IMR-90 (cell line): ENCODE data around the gene ADAMTS17. TPM values are rescaled to one million over a fixed set of nuclear protein-coding genes. Genes with fewer than 3 reads are reported as not detected.

ENCODE experiments used
- ATAC-seq: fragments of 200-7000 bp; cut with Tn5 transposase; 2 replicates; pipeline ENCODE4 v1.9.1; 2020; ENCODE audit warnings: low read depth, mild to moderate bottlenecking, moderate library complexity
- BruUV-seq: library from RNA; stranded (reverse); fragments of 400-500 nt; replicated peaks from 2 replicates; lab custom pipeline; 2021; lab: Mats Ljungman, UMichigan
- CTCF ChIA-PET: fragments of 300-600 bp; formaldehyde crosslinking; extraction: SDS; loops from one replicate; lab custom pipeline; 2021; ENCODE audit warnings: antibody characterized with exemption; lab: Yijun Ruan, JAX
- POLR2A ChIA-PET: fragments of 300-600 bp; sonication (Branson Sonifier 250); formaldehyde crosslinking; loops from one replicate; lab custom pipeline; 2022; ENCODE audit warnings: antibody characterized with exemption; ENCODE audit not compliant: unreplicated experiment; lab: Charles Lee
- DNase-seq: peaks from one replicate; pipeline ENCODE4 v3.0.0; 2013
- H2AFZ ChIP-seq: replicated peaks from 2 replicates; pipeline ENCODE3; 2013; ENCODE audit warnings: low read length, mild to moderate bottlenecking; ENCODE audit not compliant: poor library complexity
- H2AK5ac ChIP-seq: 2 replicates; pipeline ENCODE4 v1.6.1; 2013; ENCODE audit warnings: low read depth, low read length, inconsistent platforms
- H2AK9ac ChIP-seq: replicated peaks from 2 replicates; pipeline ENCODE3; 2013; ENCODE audit warnings: mild to moderate bottlenecking, low read depth, low read length, moderate library complexity; ENCODE audit not compliant: poor library complexity
- H2BK120ac ChIP-seq: 2 replicates; pipeline ENCODE4 v1.6.1; 2013; ENCODE audit warnings: low read depth, low read length, inconsistent platforms
- H2BK15ac ChIP-seq: 3 replicates; pipeline ENCODE4 v1.6.1; 2013; ENCODE audit warnings: low read depth, low read length, inconsistent platforms
- H2BK20ac ChIP-seq: 2 replicates; pipeline ENCODE4 v1.6.1; 2013; ENCODE audit warnings: low read depth, mild to moderate bottlenecking, inconsistent platforms, low read length, moderate library complexity
- H2BK5ac ChIP-seq: 2 replicates; pipeline ENCODE4 v1.6.1; 2013; ENCODE audit warnings: mild to moderate bottlenecking, low read depth, low read length, inconsistent platforms; ENCODE audit not compliant: poor library complexity, severe bottlenecking
- H3K14ac ChIP-seq: replicated peaks from 2 replicates; pipeline ENCODE4 v1.6.1; 2013; ENCODE audit warnings: low read depth, low read length, inconsistent platforms
- H3K18ac ChIP-seq: 2 replicates; pipeline ENCODE4 v1.6.1; 2013; ENCODE audit warnings: low read depth, low read length, control low read depth
- H3K23ac ChIP-seq: 2 replicates; pipeline ENCODE4 v1.6.1; 2013; ENCODE audit warnings: low read depth, low read length, inconsistent platforms
- H3K27ac ChIP-seq: 2 replicates; pipeline ENCODE4 v1.5.1; 2013; ENCODE audit warnings: mild to moderate bottlenecking, control low read depth, low read length; ENCODE audit not compliant: insufficient read depth
- H3K27me3 ChIP-seq: 2 replicates; pipeline ENCODE4 v1.6.1; 2013; ENCODE audit warnings: low read length; ENCODE audit not compliant: control insufficient read depth, insufficient read depth
- H3K36me3 ChIP-seq: 2 replicates; pipeline ENCODE4 v1.6.1; 2013; ENCODE audit warnings: low read length, mixed read lengths; ENCODE audit not compliant: control insufficient read depth, insufficient read depth
- H3K4ac ChIP-seq: 2 replicates; pipeline ENCODE4 v1.6.1; 2013; ENCODE audit warnings: low read depth, low read length, inconsistent platforms
- H3K4me1 ChIP-seq: 2 replicates; pipeline ENCODE4 v1.6.1; 2013; ENCODE audit warnings: low read length, mixed read lengths; ENCODE audit not compliant: control insufficient read depth, insufficient read depth
- H3K4me2 ChIP-seq: 2 replicates; pipeline ENCODE4 v1.6.1; 2013; ENCODE audit warnings: low read depth, mild to moderate bottlenecking, control low read depth, low read length, moderate library complexity
- H3K4me3 ChIP-seq: 2 replicates; pipeline ENCODE4 v1.5.1; 2013; ENCODE audit warnings: low read depth, mild to moderate bottlenecking, control low read depth, low read length, moderate library complexity; ENCODE audit not compliant: insufficient read depth
- H3K56ac ChIP-seq: 2 replicates; pipeline ENCODE4 v1.6.1; 2013; ENCODE audit warnings: low read length, inconsistent platforms; ENCODE audit not compliant: insufficient read depth; ENCODE audit errors: extremely low read depth
- H3K79me1 ChIP-seq, 2 experiments: 2 replicates each; pipeline ENCODE4 v1.6.1; 2013; ENCODE audit warnings: low read length in 2 of 2, inconsistent platforms in 1 of 2, low read depth in 1 of 2
- H3K9ac ChIP-seq: 2 replicates; pipeline ENCODE4 v1.6.1; 2013; ENCODE audit warnings: low read depth, low read length, control low read depth
- H3K9me1 ChIP-seq: 2 replicates; pipeline ENCODE4 v1.6.1; 2013; ENCODE audit warnings: low read length, inconsistent platforms; ENCODE audit not compliant: insufficient read depth
- H3K9me3 ChIP-seq: 2 replicates; pipeline ENCODE4 v1.6.1; 2013; ENCODE audit warnings: low read length; ENCODE audit not compliant: control insufficient read depth, insufficient read depth
- H4K20me1 ChIP-seq: 2 replicates; pipeline ENCODE4 v1.6.1; 2013; ENCODE audit warnings: low read length, inconsistent platforms; ENCODE audit not compliant: insufficient read depth
- H4K5ac ChIP-seq: 2 replicates; pipeline ENCODE4 v1.6.1; 2013; ENCODE audit warnings: mild to moderate bottlenecking, low read depth, low read length, control low read depth
- H4K8ac ChIP-seq, 2 experiments: 2 replicates each; pipeline ENCODE4 v1.6.1; 2013; ENCODE audit warnings: low read depth in 2 of 2, low read length in 2 of 2, control low read depth in 1 of 2, inconsistent platforms in 1 of 2
- H4K91ac ChIP-seq: 2 replicates; pipeline ENCODE4 v1.6.1; 2013; ENCODE audit warnings: low read depth, low read length, inconsistent platforms; ENCODE audit not compliant: insufficient read depth
- BHLHE40 ChIP-seq: fragments of 150-350 bp; IDR thresholded peaks from 2 replicates; pipeline ENCODE4 v1.6.1; 2016; ENCODE audit warnings: mild to moderate bottlenecking, low read depth, low read length
- CEBPB ChIP-seq: IDR thresholded peaks from 2 replicates; pipeline ENCODE4 v1.6.1; 2012; ENCODE audit warnings: low read depth, low read length, improper control_type of control experiment
- CHD1 ChIP-seq: IDR thresholded peaks from 2 replicates; pipeline ENCODE4 v1.6.1; 2012; ENCODE audit warnings: low read depth, low read length, improper control_type of control experiment
- ELK1 ChIP-seq: fragments of 150-350 bp; IDR thresholded peaks from 2 replicates; pipeline ENCODE4 v1.6.1; 2016; ENCODE audit warnings: low read depth, mild to moderate bottlenecking, low read length, moderate library complexity, borderline replicate concordance
- FOS ChIP-seq: fragments of 150-350 bp; IDR thresholded peaks from 2 replicates; pipeline ENCODE4 v1.6.1; 2016; ENCODE audit warnings: low read depth, low read length
- MAFK ChIP-seq: IDR thresholded peaks from 2 replicates; pipeline ENCODE4 v1.6.1; 2012; ENCODE audit warnings: low read depth, low read length, improper control_type of control experiment
- MAZ ChIP-seq: IDR thresholded peaks from 2 replicates; pipeline ENCODE4 v1.6.1; 2012; ENCODE audit warnings: low read depth, mild to moderate bottlenecking, low read length, improper control_type of control experiment, moderate library complexity, borderline replicate concordance
- MXI1 ChIP-seq: IDR thresholded peaks from 2 replicates; pipeline ENCODE4 v1.6.1; 2012; ENCODE audit warnings: low read depth, mild to moderate bottlenecking, low read length, moderate library complexity, borderline replicate concordance
- NFE2L2 ChIP-seq: fragments of 150-350 bp; IDR thresholded peaks from 2 replicates; pipeline ENCODE4 v1.6.1; 2016; ENCODE audit warnings: low read depth, mild to moderate bottlenecking, low read length
- POLR2A ChIP-seq: IDR thresholded peaks from 2 replicates; pipeline ENCODE4 v1.6.1; 2012; ENCODE audit warnings: mild to moderate bottlenecking, low read depth, low read length
- RAD21 ChIP-seq: IDR thresholded peaks from 2 replicates; pipeline ENCODE4 v1.6.1; 2012; ENCODE audit warnings: low read length, improper control_type of control experiment
- RCOR1 ChIP-seq: IDR thresholded peaks from 2 replicates; pipeline ENCODE4 v1.6.1; 2012; ENCODE audit warnings: mild to moderate bottlenecking, low read length, improper control_type of control experiment; ENCODE audit not compliant: insufficient replicate concordance
- RFX5 ChIP-seq: IDR thresholded peaks from 2 replicates; pipeline ENCODE4 v1.8.0; 2012; ENCODE audit warnings: low read depth, mild to moderate bottlenecking, low read length, moderate library complexity
- SMC3 ChIP-seq: fragments of 150-350 bp; IDR thresholded peaks from 2 replicates; pipeline ENCODE4 v1.6.1; 2016; ENCODE audit warnings: low read depth, mild to moderate bottlenecking, antibody characterized with exemption, low read length, moderate library complexity
- USF2 ChIP-seq: fragments of 150-350 bp; IDR thresholded peaks from 2 replicates; pipeline ENCODE4 v1.6.1; 2017; ENCODE audit warnings: mild to moderate bottlenecking, antibody characterized with exemption, low read length, low read depth
- WGBS, 2 experiments: methylation state at CpG; one replicate each; pipeline versions ENCODE4 v1.1.5 to v1.1.7; 2013; ENCODE audit warnings: missing lambda C conversion rate in 2 of 2; ENCODE audit not compliant: insufficient read length in 1 of 2; ENCODE audit errors: extremely low coverage in 2 of 2; 5-methylcytosine and 5-hydroxymethylcytosine counted together
- dilution Hi-C: fragments of 300-500 bp; cut with HindIII; formaldehyde crosslinking; loops from one replicate; pipeline ENCODE4 v1.14.3; 2018; ENCODE audit warnings: low sequenced_read_pairs; ENCODE audit not compliant: unreplicated experiment
- in situ Hi-C: fragments of 300-500 bp; cut with MboI; formaldehyde crosslinking; loops from 3 replicates; pipeline ENCODE4 v1.14.3; 2019; ENCODE audit warnings: low sequenced_read_pairs, inconsistent platforms, mixed read lengths
- intact Hi-C: fragments of 100-400 bp; cut with micrococcal nuclease; formaldehyde crosslinking; loops from 2 replicates; pipeline ENCODE4 v1.10.0; 2022
- polyA plus RNA-seq, 3 experiments: library from polyadenylated mRNA; depleted of rRNA; stranded (reverse); fragments of >200 nt; gene quantifications; 2 replicates each; pipeline ENCODE4 v1.2.3, GENCODE V29; 2012; ENCODE audit warnings: low replicate concordance in 1 of 3
- total RNA-seq: library from RNA; depleted of rRNA; stranded (reverse); fragments of >200 nt; gene quantifications from 2 replicates; pipeline ENCODE4 v1.2.3, GENCODE V29; 2012
- TF ChIP-seq, protein P1 (sequence below): conservative IDR thresholded peaks from 2 replicates; pipeline ENCODE4 v1.5.1; 2012; ENCODE audit warnings: mild to moderate bottlenecking, low read depth, low read length, improper control_type of control experiment

Gene ADAMTS17
- total and polyA plus RNA-seq, 2 of the 4 experiments (the other 2 are of a cell fraction) = 0.03 TPM; not detected in 1

- Histone ChIP-seq H2BK120ac (no peak overlapping the region), H2AFZ (no peak overlapping the region), H2AK5ac (no peak overlapping the region), H3K56ac (no peak overlapping the region), H3K4ac (no peak overlapping the region), H3K4me2 (no peak overlapping the region), H4K91ac (no peak overlapping the region), H4K5ac (no peak overlapping the region), H3K14ac (no peak overlapping the region), H2AK9ac (no peak overlapping the region), H3K23ac (no peak overlapping the region), H4K20me1 (no peaks in the 10 kb centered on the region), H3K4me3 (no peak overlapping the region), H4K8ac (no peak overlapping the region), H3K27ac (no peak overlapping the region), H3K79me1 (no peaks in the 10 kb centered on the region), H3K9ac (no peak overlapping the region), H2BK5ac (no peak overlapping the region), H2BK20ac (no peak overlapping the region), H3K18ac (no peak overlapping the region), H3K27me3 (no peaks in the 10 kb centered on the region), H3K4me1 (no peaks in the 10 kb centered on the region), H3K36me3 (no peaks in the 10 kb centered on the region), H2BK15ac (no peak overlapping the region), H3K9me1 (no peaks in the 10 kb centered on the region), H3K9me3 (peaks cover 22% of the 10 kb centered on the region)
- WGBS, 2 experiments = 64% methylated on average over 6 of the region's 16 CpGs; no CpG with 5 or more reads in 1 of the 2 experiments
- in situ Hi-C loops (no loop called here), dilution Hi-C loops (no loop called here), intact Hi-C loops (no loop called here)
- ATAC-seq (no peak), DNase-seq (no peak)
- TF ChIP-seq POLR2A (no peak), RAD21 (no peak), MAFK (no peak), RFX5 (no peak), NFE2L2 (no peak), USF2 (no peak), MXI1 (no peak), SMC3 (no peak), MAZ (no peak), ELK1 (no peak), RCOR1 (no peak), FOS (no peak), CEBPB (no peak), BHLHE40 (no peak), CHD1 (no peak)
- TF ChIP-seq, protein P1, sequence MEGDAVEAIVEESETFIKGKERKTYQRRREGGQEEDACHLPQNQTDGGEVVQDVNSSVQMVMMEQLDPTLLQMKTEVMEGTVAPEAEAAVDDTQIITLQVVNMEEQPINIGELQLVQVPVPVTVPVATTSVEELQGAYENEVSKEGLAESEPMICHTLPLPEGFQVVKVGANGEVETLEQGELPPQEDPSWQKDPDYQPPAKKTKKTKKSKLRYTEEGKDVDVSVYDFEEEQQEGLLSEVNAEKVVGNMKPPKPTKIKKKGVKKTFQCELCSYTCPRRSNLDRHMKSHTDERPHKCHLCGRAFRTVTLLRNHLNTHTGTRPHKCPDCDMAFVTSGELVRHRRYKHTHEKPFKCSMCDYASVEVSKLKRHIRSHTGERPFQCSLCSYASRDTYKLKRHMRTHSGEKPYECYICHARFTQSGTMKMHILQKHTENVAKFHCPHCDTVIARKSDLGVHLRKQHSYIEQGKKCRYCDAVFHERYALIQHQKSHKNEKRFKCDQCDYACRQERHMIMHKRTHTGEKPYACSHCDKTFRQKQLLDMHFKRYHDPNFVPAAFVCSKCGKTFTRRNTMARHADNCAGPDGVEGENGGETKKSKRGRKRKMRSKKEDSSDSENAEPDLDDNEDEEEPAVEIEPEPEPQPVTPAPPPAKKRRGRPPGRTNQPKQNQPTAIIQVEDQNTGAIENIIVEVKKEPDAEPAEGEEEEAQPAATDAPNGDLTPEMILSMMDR = no peak
- CTCF ChIA-PET = no interaction called here
- BruUV-seq = no TSS peak
- POLR2A ChIA-PET = no interaction called here
These were observed 339.6 kb downstream of the ADAMTS17 start for GRCh38 chr15:100002086-100002620.
